Kidney tubule cell (primary cell): Measurements from ENCODE around the gene CHMP4A.

Experiments
- DNase-seq: peaks from one replicate; pipeline ENCODE4 v3.0.0-alpha.2; 2018; ENCODE audit warnings: low spot score

Gene CHMP4A

DNA sequence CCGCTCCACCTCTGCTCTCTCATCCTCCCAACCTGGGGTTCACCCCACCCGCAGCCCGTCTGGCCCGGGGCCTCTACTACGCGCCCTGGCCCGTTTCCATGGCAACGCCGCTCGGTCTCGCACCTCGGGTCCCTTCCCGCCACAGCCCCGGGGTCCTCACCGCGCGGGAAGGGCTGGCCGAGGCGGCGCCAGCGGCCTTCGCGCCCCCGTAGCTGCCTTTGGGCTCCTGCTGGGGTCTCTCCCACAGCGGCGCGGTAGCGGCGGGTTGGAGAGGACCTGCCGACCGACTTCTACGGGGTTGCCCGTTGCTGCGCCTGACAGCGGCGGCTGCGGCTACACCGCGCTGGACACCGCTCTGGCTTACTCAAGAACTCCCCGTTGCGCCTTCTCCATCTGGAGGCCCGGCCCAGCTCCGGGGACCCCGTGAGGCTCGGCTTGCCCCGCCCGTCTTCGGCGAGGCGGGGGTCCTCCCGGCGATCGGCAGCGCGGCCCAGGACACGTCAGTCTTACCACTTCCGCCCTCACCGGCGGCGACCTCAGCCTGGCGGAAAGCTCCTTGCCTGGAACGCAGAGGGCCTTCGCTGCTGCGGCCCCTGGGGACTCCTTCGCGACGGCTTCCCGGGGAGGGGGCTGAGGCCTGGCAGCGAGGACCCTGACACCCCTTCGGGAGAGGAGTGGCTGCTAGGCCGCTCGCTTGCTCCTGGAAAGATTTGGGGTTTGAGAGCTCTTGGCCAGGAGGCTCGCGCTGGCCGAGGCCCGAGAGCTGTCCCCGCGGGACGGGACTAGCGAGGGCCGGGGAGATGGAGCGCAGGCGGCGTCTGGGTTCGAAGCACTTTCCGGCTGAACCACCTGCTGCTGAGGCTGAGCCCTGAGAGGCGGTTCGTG lies 17.9 kb downstream of the CHMP4A start, which contains the start of gene TM9SF1:
Gene TM9SF1 (minus strand): TSS at position 256 of the 885 bp plus-strand sequence. CDS start 422 bp downstream, outside the sequence.
- DNase-seq: peak; percentile 91

DNA sequence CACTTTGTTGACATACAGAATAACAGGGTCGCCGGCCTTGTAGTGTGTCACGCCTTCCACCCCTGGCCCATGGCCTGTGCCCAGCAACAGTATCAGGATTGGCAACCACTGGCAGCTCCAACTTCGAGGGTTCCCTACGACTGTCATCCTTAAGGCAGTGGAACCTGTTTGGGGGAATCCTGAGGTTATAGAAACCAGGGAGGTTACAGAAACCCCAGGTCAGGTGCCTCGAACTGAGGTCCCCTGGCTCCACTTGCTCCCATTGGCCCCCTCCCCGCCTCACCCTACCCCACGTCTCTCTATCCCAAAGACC lies 18.5 kb downstream of the CHMP4A start:
- no peak for DNase-seq

DNA sequence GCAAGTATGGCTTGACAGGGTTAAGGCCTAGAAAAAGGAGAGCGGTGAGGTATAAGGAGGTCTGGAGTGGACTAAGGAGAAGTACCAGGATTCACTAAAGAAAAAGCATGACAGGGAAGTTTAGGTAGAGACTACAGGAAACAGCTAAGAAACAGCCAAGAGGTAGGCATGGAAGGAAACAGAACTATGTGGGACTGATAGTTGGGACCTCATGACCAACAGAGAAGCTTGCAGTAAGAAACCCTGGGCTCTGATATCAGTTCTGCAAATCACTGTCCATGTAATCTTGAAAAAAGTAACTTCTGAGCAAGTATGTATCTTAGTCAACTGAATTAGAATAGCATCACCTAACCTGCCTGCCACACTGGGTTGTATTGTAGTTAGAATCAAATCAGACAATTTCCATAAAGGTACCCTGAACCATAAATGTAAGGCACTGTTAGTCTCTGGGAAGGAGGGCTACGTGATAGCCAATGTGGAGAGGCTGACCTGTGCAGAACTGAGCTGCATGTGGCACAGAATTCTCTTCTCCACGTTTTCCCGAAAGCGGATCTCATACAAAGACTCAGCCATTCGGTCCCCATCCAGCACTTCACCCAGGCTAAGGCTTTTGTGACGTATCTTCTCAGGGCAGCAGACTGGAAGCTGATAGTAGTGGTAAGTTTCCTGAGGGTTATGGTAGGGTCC lies 19.0 kb downstream of the CHMP4A start:
- no peak for DNase-seq

DNA sequence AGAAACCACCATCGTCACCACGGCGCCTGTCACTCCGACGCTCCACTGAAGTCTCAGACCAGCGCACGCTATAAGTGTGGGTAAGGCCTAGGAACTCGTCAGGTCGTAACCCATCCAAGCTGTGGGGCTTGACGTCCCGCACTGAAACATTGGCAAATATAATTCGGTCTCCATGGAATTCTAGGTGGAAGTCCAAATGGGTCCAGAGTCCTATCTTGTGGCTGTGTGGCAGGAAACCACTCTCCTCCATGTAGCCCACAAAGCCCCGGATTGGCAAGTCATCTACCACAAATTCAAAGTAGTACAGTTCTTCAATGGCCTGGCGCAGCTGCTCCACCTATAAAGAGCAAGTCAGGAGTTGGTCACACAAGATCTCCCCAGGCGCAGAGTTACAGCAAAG lies 20.4 kb downstream of the CHMP4A start:
- DNase-seq: no peak

DNA sequence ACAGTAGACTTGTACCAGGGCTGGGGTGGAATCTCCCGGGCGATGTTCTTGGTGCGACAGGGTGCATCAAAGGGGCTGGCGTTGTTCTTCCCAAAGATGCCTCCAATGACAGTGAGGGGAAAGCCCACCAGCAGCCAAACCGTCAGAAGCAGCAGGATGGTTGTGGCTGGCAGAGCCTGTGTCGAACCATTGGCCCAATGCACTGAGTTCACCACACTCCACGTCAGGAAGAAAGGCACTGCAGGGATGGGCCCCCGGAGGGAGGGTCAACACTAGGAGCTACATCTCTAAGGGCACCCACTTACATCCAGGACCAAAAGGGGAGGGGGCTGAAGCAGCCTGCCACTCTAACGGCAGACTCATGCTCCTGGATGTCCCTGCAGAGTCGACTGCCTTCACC lies 22.9 kb downstream of the CHMP4A start:
- DNase-seq: no peak

DNA sequence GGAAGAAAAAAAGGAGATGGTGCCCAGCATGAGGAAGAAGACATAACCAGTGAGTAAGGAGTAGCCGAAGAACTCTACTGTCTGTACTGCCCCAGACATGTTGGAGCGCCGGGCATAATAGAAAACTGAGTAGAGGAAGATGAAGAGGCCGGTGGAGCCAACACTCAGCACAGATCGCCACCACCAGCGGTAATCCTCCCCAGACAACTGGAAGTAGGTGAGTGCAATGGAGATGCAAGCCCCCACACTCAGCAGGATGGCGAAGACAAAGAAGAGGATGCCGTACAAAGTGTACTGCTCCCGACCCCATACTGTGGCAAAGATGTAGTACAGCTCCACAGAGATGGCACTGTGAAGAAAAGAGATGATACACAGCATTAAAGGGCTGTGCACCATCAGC lies 23.8 kb downstream of the CHMP4A start:
- no peak for DNase-seq

DNA sequence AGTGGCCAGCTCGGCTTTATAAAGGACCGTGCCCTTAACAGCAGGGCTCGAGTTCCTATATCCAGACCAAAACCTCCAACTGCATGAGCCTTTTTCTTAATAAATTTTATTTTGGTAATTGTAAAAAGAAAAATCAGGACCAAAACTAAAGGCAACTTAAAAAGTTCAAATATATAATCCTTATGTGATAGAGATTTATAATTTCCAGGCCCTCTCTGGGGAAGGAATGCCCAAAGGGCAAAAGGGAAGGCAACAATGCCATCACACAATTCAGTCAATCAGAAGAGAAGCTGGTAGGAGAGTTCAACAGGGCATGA lies 24.3 kb downstream of the CHMP4A start:
- no peak for DNase-seq

DNA sequence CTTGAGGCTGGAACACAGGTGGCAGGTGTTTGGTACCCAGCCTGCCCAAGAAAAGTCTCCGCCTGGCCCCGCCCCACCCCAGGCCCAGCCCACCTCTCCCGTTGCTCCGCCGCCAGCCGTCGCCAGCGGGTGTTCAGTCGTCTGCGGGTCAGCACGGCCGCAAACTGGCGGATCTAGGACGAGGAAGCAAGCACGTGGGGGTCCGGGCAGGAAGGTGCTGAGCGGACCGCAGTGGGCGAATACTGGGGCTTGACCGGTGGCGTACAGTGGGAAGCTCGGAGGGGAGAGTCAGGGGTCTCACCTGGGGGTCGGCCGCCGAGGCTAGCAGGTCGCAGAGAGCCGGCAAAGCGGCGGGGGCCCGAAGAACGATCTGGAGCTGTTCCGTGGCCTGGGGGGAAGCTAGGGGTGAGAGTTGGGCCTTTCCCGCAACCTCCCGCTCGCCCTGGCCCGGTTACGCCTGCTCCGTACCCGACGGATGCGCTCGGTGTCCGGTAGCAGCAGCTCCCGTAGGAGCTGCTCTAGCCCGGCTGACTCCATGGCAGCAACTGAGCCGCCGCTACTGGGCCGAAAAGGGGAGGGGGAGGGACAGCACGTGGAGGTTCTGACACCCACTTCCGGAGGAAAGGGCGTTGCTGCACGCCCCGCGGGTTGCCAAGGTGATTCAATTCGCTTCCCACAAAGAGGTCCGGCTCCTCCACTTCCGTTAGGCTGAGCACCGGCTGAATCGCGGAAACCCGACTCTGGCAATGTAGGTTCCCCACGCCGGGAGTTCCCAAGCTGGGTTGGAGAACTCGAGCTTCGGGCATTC lies 24.8 kb downstream of the CHMP4A start, which contains the start of gene IPO4:
Gene IPO4 (minus strand): TSS at position 566 of the 808 bp plus-strand sequence. CDS start 29 bp downstream, at position 537.
- DNase-seq: peak; percentile 97

DNA sequence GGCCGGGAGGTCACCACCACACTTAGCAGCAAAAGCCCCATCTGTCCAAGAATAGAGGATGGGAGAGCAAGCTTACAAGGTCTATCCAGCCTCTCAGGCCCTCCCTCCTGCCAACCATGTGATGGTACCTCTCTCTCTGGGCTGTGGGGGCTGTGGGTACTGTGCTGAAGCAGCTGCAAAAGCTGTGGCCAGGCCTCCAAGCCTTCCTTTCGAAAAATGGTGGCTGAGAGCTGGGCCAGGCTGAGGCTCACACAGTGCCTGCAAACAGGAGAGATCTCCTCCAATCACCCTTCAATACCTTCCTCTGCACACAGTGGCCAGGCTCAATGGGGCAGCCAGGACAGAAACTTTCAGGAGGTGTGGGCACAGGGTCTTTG lies 25.8 kb downstream of the CHMP4A start:
- DNase-seq: no peak

DNA sequence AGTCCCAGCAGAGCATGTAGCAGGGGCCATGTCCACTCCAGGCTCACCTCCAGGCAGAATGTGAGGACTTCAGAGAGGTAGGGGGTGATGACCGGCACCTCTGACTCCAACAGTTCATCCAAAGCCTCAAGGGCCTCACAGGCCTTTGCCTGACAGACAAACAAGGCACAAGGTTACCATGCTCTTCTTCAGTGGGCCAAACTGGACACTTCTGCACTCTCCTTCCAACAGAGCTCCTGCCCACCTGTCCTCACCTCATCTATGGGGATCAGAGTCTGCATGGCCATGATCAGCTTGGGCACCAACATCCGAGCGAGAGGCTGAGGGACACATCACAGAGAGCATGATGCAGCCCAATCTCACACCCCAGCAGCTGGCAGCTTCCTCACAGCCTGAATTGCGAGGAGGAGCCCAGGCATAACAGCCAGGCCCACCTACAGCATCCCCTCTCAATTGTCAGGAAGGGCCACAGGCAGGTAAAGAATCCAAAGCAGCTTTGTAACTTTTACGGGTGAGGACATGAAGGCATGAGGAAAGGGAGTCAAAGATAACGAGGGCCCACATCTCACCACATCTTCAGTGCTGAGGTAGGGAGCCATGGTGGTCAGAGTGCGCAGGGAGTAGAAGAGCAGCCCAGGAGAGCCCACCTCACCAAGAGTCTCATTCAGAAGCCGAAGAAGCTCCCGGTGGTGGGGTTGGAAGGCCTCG lies 26.3 kb downstream of the CHMP4A start:
- DNase-seq: no peak

DNA sequence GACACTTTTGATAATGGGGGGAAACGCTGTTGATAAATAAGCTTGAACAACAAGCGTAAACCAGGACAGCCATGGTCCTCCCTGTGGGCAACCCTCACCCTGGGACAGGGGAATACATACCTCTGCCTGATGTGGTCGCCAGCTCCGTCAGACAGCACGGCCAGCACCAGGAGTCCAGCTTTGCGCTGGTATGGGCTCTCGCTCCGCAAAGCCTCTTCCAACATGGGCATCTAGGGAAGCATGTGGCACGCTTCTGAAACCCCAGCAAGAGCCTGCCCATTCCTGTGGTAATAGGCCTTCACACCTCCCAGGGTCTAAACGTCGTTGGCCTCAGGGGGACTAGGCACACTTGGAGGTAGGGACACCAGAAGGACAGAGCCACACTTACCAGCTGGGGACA lies 27.5 kb downstream of the CHMP4A start:
- no peak for DNase-seq

DNA sequence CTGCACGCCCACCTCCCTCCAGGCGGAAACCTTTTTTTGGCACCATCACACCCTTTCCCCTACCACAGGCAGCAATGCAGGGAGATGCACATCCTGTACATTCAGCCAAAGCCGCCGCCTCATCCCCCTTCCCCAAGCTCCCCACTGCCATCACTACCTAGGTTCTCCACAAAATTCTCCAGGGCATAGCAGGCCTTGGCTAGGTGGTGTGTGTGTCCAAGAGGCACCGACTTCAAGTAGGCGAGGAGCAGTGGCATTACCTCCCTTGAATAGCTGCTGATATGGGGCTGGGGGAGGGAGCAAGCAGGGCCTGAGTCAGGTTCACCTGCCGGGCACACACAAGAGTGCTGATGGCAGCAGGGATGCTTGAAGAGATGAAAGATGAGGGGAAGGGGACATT lies 28.3 kb downstream of the CHMP4A start:
- DNase-seq: no peak

DNA sequence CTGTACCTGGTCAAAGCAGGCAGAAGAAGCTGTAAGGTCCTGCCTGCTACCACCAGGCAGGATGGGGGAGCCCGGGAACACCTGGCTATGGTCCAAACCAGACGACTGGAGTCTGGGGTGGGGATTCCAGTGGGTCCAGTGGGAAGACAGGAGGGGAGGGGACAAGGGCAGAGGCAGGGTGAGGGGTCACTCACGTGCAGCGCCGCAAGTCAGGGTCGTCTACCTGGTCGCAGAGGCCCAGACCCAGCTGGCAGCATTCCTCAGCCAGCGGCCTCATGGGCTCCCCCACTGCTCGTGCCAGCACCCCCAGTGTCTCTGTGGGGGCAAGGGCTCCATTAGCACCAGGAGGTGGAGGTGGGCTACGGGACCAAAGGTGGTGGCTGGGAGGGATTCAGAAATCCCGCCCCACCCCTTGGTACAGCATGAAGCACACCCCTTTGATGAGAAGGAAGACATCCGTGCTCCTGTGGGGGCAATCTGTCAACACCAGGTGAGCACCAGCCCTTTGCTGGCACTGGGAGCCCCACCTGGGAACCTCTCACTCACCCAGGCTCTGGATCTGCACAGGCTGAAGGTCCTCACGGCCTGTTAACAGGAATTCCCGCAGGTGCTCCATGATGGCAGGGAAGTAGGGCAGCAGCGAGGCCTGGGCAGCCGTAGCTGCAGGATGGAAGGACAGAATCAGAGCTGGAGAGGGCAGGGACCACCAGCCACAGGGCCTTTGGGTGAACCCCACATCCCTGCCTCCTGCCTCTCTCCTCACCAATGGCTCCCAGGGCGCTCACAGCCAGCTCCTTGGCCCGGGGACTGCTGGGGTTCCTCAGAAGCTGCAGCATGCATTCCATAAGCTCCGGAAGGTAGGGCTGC lies 29.0 kb downstream of the CHMP4A start:
- DNase-seq: no peak

DNA sequence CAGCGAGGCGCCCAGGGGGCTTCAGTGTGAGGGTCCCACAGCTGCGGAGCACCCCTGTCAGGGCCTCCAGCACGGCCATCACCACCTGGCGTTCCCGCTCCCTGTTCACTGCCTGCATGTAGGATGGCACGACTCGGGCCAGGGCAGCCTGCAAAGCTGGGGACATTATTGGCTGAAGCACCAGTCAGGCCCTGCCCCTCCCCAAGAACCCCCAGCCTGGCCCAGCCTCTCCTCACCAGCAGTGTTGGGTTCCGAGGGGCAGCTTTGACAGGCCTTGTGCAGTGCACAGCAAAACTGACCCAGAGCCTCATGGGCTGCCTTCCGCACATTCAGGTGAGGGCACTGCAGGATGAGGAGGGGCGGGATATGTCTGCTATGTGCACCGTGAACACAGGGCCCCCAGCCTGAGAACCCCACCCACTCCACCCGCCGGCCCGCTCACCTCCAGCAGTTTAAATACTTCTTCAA lies 30.2 kb downstream of the CHMP4A start:
- no peak for DNase-seq

DNA sequence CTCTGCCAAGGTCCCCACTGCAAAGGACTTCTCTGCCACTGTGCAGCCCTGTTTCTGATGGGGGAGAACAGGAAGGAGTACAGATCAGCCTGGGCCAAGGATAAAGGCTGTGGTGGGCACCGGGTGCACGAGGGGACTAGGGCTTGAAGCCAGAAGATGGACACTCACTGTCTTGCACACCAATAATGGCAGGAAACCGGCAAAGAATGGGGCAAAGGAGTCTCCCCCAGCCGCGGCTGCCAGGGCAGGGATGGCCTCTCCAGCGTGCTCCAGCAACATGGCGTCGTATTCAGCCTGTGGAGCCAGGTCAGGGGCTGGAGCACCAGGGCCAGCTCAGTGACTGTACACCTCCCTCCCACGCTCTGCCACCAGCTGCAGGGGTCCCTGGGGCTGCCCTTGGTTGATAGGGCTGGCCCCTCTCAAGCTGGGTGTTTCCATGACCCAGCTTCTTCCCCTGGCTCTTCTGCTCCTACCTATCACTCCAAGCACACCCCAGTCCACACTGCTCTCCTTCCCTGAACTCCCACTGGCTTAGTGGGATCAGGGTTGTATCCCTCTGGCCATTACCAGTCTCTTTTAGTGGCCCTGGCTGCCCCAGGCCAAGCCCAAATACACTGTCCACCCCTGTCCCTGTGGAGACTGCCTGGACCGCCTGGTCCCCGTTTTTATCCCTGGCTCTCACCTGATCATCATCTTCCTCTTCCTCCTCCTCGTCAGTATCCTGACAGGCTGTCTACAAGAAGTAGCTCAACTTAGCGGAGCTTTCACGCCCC lies 31.0 kb downstream of the CHMP4A start:
- DNase-seq: no peak

DNA sequence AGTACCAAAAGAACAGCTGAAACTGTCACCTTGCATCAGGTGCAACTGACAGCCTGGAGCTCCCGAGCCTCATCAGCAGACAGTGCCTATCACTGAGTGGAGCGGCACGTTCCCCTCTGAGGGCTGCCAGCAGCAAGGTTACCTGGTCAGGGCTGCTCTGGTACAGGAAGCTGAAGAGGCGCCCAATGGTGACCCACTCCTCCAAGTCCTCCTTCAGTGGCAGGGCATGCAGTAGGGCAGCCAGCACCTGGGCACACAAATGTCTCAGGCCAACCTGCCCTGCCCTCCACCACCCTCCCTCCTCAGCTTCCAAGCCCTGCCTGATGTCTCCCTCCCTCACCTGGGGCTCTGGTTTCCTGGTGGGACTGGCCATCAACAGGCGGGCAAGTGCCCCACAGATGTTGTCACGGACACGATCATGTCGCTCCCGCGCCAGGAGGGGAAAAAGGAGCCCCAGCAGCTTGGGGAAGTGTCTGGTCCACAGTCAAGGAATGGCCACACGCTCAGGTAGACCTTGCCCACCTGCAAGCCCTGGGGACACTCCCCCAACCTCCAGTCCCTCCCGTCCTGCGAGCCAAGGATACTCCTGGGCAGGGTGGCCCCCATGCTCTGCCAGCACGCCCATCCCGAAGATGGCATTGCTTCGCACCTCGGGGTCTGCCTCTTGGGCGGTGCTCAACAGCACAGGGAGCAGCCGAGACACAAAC lies 31.8 kb downstream of the CHMP4A start:
- no peak for DNase-seq

DNA sequence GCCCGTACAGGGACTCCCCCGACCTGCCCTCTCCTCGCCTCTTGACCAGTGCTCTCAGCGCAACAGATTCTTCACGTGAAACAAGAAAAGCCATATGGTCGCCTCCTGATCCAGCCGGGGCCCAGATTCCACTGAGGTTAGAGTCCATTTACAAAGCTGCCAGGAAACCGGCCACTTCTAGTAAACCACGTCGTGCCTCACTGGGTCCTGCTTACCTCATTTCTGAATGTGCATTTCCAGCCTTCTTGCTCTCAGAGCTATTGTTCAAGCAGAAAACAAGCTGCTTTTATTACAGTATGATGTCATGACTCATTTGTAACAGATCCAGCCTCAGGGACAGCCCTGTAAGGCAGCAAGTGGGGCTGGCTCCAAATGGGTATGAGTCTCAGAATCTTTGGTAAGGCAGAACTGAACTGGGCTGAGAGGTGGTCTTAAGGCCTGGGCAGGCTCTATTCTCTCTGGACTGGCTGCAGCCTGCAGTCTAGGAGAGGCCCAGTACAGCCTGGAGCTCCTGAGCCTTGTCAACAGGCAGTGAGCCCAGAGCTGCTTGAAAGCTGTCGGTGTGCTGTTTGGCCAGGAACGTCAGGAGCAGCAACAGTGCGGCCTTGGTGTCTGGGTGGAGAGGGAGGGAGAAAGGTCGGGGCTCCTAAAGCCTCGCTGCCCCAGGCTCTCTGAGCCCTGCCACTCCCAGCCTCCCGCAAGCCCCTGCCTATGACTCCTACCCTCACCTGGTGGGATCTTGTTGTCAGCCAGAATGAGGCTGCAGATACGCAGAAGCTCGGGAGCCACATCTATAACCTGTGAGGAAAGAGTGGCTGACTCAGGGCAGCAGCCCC lies 33.1 kb downstream of the CHMP4A start:
- DNase-seq: peak; percentile 95

DNA sequence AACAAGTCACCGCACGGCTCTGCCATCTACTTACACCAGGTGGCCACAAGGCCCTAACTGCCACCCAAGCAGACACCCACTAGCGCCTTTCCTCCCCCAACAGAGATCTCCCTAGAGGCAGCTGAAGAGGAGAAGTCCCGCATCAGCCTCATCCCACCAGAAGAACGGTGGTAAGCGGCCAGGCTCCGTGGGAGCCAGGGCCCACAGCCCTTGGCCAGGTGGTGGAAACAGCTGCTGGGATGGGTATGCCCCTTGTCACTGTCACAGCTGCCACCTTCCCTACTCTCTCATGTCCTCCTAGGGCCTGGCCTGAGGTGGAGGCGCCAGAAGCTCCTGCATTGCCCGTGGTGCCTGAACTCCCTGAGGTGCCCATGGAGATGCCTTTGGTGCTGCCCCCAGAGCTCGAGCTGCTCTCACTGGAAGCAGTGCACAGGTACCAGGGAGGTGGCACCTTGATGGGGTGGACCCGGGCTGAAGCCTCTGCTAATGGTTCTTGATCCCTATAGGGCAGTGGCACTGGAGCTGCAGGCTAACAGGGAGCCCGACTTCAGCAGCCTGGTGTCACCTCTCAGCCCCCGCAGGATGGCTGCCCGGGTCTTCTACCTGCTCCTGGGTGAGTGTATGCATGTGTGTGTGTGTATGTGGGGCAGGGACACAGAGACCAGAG lies 33.9 kb downstream of the CHMP4A start:
- no peak for DNase-seq
